Karpas-422 (cell line): Measurements from ENCODE around the gene DAPK2. TPM values are rescaled to one million over a fixed set of nuclear protein-coding genes. Genes with fewer than 3 reads are reported as not detected.

Experiments
- DNase-seq: peaks from one replicate; pipeline ENCODE4 v3.0.0-alpha.2; 2015
- H2AFZ ChIP-seq: fragments of 200-600 bp; sonication (generic); 2 replicates; pipeline ENCODE4 v1.6.1; 2014; ENCODE audit warnings: antibody characterized with exemption, low read length, mixed read lengths
- H3K27ac ChIP-seq: fragments of 200-600 bp; sonication (generic); 2 replicates; pipeline ENCODE4 v1.5.1; 2014; ENCODE audit warnings: mild to moderate bottlenecking, low read length, moderate library complexity
- H3K27me3 ChIP-seq: fragments of 200-600 bp; sonication (generic); 2 replicates; pipeline ENCODE4 v1.6.1; 2014; ENCODE audit warnings: low read length, mixed read lengths
- H3K36me3 ChIP-seq: fragments of 200-600 bp; sonication (generic); 2 replicates; pipeline ENCODE4 v1.6.1; 2014; ENCODE audit warnings: low read length, mixed read lengths; ENCODE audit not compliant: insufficient read depth
- H3K4me1 ChIP-seq: fragments of 200-600 bp; sonication (generic); 2 replicates; pipeline ENCODE4 v1.6.1; 2014; ENCODE audit warnings: mild to moderate bottlenecking, low read length, mixed read lengths
- H3K4me2 ChIP-seq: fragments of 200-600 bp; sonication (generic); 2 replicates; pipeline ENCODE4 v1.6.1; 2014; ENCODE audit warnings: low read length, low read depth, mild to moderate bottlenecking; ENCODE audit not compliant: poor library complexity, severe bottlenecking
- H3K4me3 ChIP-seq: fragments of 200-600 bp; sonication (generic); 2 replicates; pipeline ENCODE4 v1.5.1; 2014; ENCODE audit warnings: mild to moderate bottlenecking, antibody characterized with exemption, low read length, mixed read lengths
- H3K79me2 ChIP-seq: fragments of 200-600 bp; sonication (generic); 2 replicates; pipeline ENCODE4 v1.6.1; 2014; ENCODE audit warnings: mild to moderate bottlenecking, low read length, mixed read lengths
- H3K9ac ChIP-seq: fragments of 200-600 bp; sonication (generic); 2 replicates; pipeline ENCODE4 v1.6.0; 2014; ENCODE audit warnings: low read length
- H3K9me2 ChIP-seq: fragments of 200-600 bp; sonication (generic), shearing (Covaris generic); replicated peaks from 2 replicates; pipeline ENCODE4 v1.6.0; 2014; ENCODE audit warnings: mild to moderate bottlenecking, low read length, moderate library complexity; ENCODE audit not compliant: insufficient read depth
- H3K9me3 ChIP-seq: fragments of 300-700, 200-600 bp; sonication (generic); 2 replicates; pipeline ENCODE4 v1.6.1; 2014; ENCODE audit warnings: low read length, mixed read lengths
- H4K20me1 ChIP-seq: fragments of 200-600 bp; sonication (generic); 2 replicates; pipeline ENCODE4 v1.6.1; 2014; ENCODE audit warnings: mild to moderate bottlenecking, antibody characterized with exemption, low read length, low read depth; ENCODE audit not compliant: insufficient read depth
- total RNA-seq: library from RNA; depleted of rRNA; stranded (reverse); fragments of >200 nt; shearing (Covaris generic); gene quantifications from 2 replicates; pipeline ENCODE4 v1.2.3, GENCODE V29; 2014; ENCODE audit warnings: low replicate concordance

DAPK2 gene
- total RNA-seq, 1 experiment from 2014 or later: 40.4 TPM

- H3K9me3 ChIP-seq: no peaks in the 10 kb centered on the region
- no peaks in the 10 kb centered on the region for H3K9me2 ChIP-seq
- no peak overlapping the region for H3K9ac ChIP-seq
- peaks cover 19% of the 10 kb centered on the region; the same call in 1 of the 2 replicates for H3K79me2 ChIP-seq
- no peak overlapping the region for H2AFZ ChIP-seq
- DNase-seq: no peak
- no peaks in the 10 kb centered on the region for H4K20me1 ChIP-seq
- no peaks in the 10 kb centered on the region for H3K36me3 ChIP-seq
- no peaks in the 10 kb centered on the region for H3K27me3 ChIP-seq
- peak overlapping the region; percentile 33; the same call in 1 of the 2 replicates for H3K27ac ChIP-seq
- no peak overlapping the region for H3K4me2 ChIP-seq
- peaks cover 64% of the 10 kb centered on the region for H3K4me1 ChIP-seq
- H3K4me3 ChIP-seq: no peak overlapping the region
These were observed 50.5 kb downstream of the DAPK2 start for GRCh38 chr15:63995789-63996188.

GRCh38 chr15:63994073-63994600 is 52.1 kb downstream of the DAPK2 start:
- DNase-seq: no peak
- no peak overlapping the region for H2AFZ ChIP-seq
- H3K9me2 ChIP-seq: no peaks in the 10 kb centered on the region
- H3K4me2 ChIP-seq: no peak overlapping the region
- no peaks in the 10 kb centered on the region for H3K9me3 ChIP-seq
- H3K27me3 ChIP-seq: no peaks in the 10 kb centered on the region
- H3K36me3 ChIP-seq: no peaks in the 10 kb centered on the region
- H3K9ac ChIP-seq: no peak overlapping the region
- H3K4me3 ChIP-seq: no peak overlapping the region
- peak overlapping the region; percentile 84; the same call in 1 of the 2 replicates for H3K27ac ChIP-seq
- no peaks in the 10 kb centered on the region for H4K20me1 ChIP-seq
- H3K4me1 ChIP-seq: peaks cover 57% of the 10 kb centered on the region
- peaks cover 13% of the 10 kb centered on the region; the same call in 1 of the 2 replicates for H3K79me2 ChIP-seq

DNA sequence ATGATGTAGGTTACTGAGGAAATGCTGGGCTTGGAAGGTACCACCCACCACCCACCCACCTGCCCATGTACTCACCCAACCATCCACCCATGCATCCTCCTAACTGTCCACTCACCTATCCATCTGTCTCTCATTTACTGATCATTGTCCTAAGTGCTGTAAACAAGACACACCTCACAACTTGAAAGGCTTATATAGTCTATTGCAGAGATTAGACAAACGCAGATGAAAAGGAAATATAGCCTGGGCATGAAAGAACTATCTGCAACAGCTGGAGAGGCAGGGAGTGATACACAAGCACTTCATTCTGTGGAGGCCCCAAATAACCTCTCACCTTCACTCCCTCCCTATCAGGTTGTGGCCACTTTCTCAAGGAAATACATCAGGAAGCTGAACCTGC is 54.0 kb downstream of the DAPK2 start:
- H2AFZ ChIP-seq: no peak overlapping the region; the same call in 1 of the 2 replicates
- H4K20me1 ChIP-seq: no peaks in the 10 kb centered on the region
- H3K4me1 ChIP-seq: peaks cover 67% of the 10 kb centered on the region
- H3K4me2 ChIP-seq: peak overlapping the region; percentile 48
- no peaks in the 10 kb centered on the region for H3K36me3 ChIP-seq
- H3K79me2 ChIP-seq: peaks cover 9% of the 10 kb centered on the region; the same call in 1 of the 2 replicates
- peak overlapping the region; percentile 50 for H3K9ac ChIP-seq
- no peaks in the 10 kb centered on the region for H3K27me3 ChIP-seq
- H3K27ac ChIP-seq: peak overlapping the region; percentile 84
- H3K9me3 ChIP-seq: no peaks in the 10 kb centered on the region
- no peak for DNase-seq
- no peak overlapping the region for H3K4me3 ChIP-seq
- no peaks in the 10 kb centered on the region for H3K9me2 ChIP-seq

GRCh38 chr15:63991706-63992105 is 54.6 kb downstream of the DAPK2 start:
- Histone ChIP-seq H3K4me2 (peak overlapping the region; percentile 48), H3K4me1 (peaks cover 72% of the 10 kb centered on the region), H2AFZ (no peak overlapping the region; the same call in 1 of the 2 replicates), H3K4me3 (no peak overlapping the region), H3K27me3 (no peaks in the 10 kb centered on the region), H3K36me3 (no peaks in the 10 kb centered on the region), H3K27ac (peak overlapping the region; percentile 84), H3K79me2 (peaks cover 9% of the 10 kb centered on the region; the same call in 1 of the 2 replicates), H4K20me1 (no peaks in the 10 kb centered on the region), H3K9me2 (no peaks in the 10 kb centered on the region), H3K9me3 (no peaks in the 10 kb centered on the region), H3K9ac (peak overlapping the region; percentile 50)
- DNase-seq: no peak

GRCh38 chr15:63990454-63990853 is 55.8 kb downstream of the DAPK2 start:
- peak overlapping the region; percentile 84 for H3K27ac ChIP-seq
- H3K9me3 ChIP-seq: no peaks in the 10 kb centered on the region
- peaks cover 13% of the 10 kb centered on the region for H3K79me2 ChIP-seq
- peak overlapping the region; percentile 50; the same call in 1 of the 2 replicates for H3K9ac ChIP-seq
- H2AFZ ChIP-seq: no peak overlapping the region
- no peak overlapping the region for H3K4me3 ChIP-seq
- no peaks in the 10 kb centered on the region for H3K27me3 ChIP-seq
- no peaks in the 10 kb centered on the region for H4K20me1 ChIP-seq
- no peaks in the 10 kb centered on the region for H3K9me2 ChIP-seq
- H3K4me1 ChIP-seq: peaks cover 81% of the 10 kb centered on the region
- no peak for DNase-seq
- no peaks in the 10 kb centered on the region for H3K36me3 ChIP-seq
- H3K4me2 ChIP-seq: peak overlapping the region; percentile 48

- Histone ChIP-seq H3K4me2 (peak overlapping the region; percentile 55), H3K9ac (peak overlapping the region; percentile 63), H3K79me2 (peaks cover 25% of the 10 kb centered on the region), H3K4me1 (peaks cover 92% of the 10 kb centered on the region), H4K20me1 (no peaks in the 10 kb centered on the region), H2AFZ (no peak overlapping the region), H3K27me3 (no peaks in the 10 kb centered on the region), H3K4me3 (peak overlapping the region; percentile 5; the same call in 1 of the 2 replicates), H3K36me3 (no peaks in the 10 kb centered on the region), H3K27ac (peak overlapping the region; percentile 96), H3K9me2 (no peaks in the 10 kb centered on the region), H3K9me3 (no peaks in the 10 kb centered on the region)
- DNase-seq: no peak
These were observed 58.4 kb downstream of the DAPK2 start for GRCh38 chr15:63987796-63988378.

DNA sequence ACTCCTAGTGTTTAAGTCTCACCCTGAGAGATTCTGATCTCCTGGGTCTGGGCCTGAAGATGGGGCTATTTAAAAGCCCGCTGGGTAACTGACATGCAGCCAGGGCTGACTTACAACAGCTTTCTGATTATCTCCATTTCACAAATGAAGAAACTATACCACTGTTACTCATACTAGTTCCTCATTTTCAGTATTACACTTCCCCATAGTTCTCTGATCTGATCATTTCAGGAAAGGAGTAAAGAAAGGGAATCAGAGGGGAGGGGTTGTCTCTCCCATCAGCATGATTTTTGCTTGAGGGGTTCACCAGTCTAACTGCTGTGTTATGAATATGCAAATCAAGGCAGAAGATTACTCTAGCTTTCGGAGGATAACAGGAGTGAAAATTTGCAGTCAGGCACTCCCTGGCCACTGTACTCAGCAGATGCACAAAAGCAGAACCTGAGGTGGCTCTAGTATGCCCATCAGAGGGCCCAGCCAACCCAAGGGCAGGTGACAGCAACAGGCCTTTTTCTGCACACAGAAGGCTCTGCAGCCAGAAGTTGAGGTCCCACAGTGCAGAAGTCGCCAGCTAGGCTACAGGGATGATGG is 59.4 kb downstream of the DAPK2 start:
- no peaks in the 10 kb centered on the region for H3K9me2 ChIP-seq
- peak overlapping the region; percentile 96 for H3K27ac ChIP-seq
- no peaks in the 10 kb centered on the region for H3K27me3 ChIP-seq
- no peaks in the 10 kb centered on the region for H3K9me3 ChIP-seq
- H3K9ac ChIP-seq: peak overlapping the region; percentile 63
- H3K4me1 ChIP-seq: peaks cover 92% of the 10 kb centered on the region
- peak overlapping the region; percentile 5; the same call in 1 of the 2 replicates for H3K4me3 ChIP-seq
- H2AFZ ChIP-seq: peak overlapping the region; percentile 22; the same call in 1 of the 2 replicates
- no peaks in the 10 kb centered on the region for H4K20me1 ChIP-seq
- H3K36me3 ChIP-seq: no peaks in the 10 kb centered on the region
- H3K79me2 ChIP-seq: peaks cover 20% of the 10 kb centered on the region
- peak; percentile 92 for DNase-seq
- H3K4me2 ChIP-seq: peak overlapping the region; percentile 55

DNA sequence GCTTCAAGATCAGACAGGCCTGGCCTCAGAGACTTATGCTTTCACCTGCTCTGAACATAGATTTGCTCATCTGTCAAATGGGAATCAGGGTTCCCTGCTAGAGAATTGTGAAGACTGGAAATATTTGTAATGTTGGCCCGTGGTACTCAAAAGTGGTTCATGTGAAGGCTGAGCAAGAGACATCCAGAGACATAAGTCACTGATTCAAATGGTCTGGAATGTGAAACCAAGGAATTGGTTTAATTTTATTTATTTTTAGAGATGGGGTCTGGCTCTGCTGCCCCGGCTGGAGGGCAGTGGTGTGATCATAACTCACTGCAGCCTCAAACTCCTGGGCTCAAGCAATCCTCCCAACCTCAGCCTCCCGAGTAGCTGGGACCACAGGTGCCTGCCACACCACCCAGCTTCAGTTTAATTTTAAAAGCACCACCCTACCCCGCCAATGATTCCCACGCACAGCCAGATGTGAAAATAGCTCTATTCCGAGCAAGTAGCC is 60.1 kb downstream of the DAPK2 start:
- peaks cover 19% of the 10 kb centered on the region for H3K79me2 ChIP-seq
- DNase-seq: no peak
- no peaks in the 10 kb centered on the region for H4K20me1 ChIP-seq
- no peaks in the 10 kb centered on the region for H3K9me2 ChIP-seq
- peak overlapping the region; percentile 5; the same call in 1 of the 2 replicates for H3K4me3 ChIP-seq
- no peaks in the 10 kb centered on the region for H3K36me3 ChIP-seq
- peak overlapping the region; percentile 55 for H3K4me2 ChIP-seq
- no peaks in the 10 kb centered on the region for H3K9me3 ChIP-seq
- H3K4me1 ChIP-seq: peaks cover 92% of the 10 kb centered on the region
- H3K27ac ChIP-seq: peak overlapping the region; percentile 96
- peak overlapping the region; percentile 22; the same call in 1 of the 2 replicates for H2AFZ ChIP-seq
- H3K9ac ChIP-seq: peak overlapping the region; percentile 63
- H3K27me3 ChIP-seq: no peaks in the 10 kb centered on the region
